GM10847 (cell line): Measurements from ENCODE around the gene MNAT1.

Experiments used
- POLR2A ChIP-seq: IDR thresholded peaks from 2 replicates; pipeline ENCODE4 v1.6.1; 2011; ENCODE audit not compliant: insufficient read length; ENCODE audit errors: extremely low read depth

MNAT1 gene

GRCh38 chr14:60848066-60848465 is 113.5 kb downstream of the MNAT1 start:
- TF ChIP-seq POLR2A: no peak

GRCh38 chr14:60856111-60856510 is 121.5 kb downstream of the MNAT1 start:
- no peak for TF ChIP-seq POLR2A

DNA sequence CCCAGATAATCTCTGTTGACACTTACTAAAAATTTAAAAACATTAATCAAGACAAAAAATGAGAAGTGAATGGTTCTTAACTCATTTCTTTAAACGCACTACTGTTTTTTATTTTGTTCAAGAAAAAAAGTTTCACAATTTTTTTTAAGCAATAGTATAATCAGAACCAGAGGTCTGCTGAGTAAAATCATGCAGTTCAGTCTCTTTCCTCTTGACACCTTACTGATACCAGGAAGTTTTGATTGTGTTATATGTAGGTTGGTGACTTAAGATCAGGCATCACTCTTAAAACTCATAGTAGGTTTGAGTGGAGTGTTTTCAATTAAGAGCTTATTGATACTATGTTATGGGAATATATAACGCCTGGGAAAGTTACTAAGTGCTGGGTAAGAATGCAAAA is 125.0 kb downstream of the MNAT1 start:
- TF ChIP-seq POLR2A: no peak

DNA sequence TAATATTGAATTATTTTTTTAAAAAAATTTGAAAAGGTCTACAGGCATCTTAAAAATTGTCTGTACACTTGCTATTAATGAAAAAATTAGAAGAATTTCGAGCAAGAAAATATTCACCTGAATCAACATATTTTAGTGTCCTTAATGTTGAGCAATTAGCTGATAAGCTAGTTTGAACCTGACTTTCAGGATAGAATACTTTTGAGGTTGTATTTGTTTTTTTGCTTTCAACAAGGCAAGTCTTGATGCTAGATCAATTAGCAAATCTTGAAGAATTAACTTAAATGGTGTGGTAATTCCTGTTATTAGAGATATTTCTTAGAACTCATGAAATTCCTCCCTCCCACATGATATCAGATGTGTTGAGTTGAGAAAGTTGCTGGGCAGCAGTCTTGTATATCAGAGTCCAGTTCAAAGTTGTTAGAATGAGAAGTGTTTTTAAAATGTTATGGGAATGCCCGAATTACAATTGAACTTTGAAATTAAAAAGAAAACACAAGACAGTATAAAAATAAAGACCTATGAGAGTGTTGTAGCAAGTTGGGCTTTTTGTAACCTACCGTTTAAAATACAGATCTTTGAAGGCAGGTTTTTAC is 127.1 kb downstream of the MNAT1 start:
- TF ChIP-seq POLR2A: no peak

- TF ChIP-seq POLR2A: no peak
Measured at GRCh38 chr14:60862283-60862682, 127.7 kb downstream of the MNAT1 start.

DNA sequence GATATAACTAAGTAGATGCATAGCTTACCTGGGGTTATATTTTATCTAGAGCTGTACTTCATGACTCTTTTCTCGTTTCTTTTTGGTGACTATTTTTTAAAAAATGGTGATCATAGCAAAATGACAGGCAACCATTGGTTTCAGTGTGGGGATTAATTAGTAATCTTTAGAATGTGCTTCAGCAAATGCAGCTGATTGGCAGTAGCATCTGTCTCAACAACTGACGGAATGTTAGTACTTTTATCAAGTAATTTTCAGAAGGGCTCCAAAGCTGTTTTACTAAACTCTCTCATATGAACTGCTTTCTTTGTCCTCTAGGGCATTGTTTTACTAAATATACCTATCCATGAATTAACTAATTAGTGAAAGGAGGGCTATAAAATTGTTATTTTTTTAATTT is 128.7 kb downstream of the MNAT1 start:
- no peak for TF ChIP-seq POLR2A

GRCh38 chr14:60865378-60866127 is 131.0 kb downstream of the MNAT1 start:
- no peak for TF ChIP-seq POLR2A

DNA sequence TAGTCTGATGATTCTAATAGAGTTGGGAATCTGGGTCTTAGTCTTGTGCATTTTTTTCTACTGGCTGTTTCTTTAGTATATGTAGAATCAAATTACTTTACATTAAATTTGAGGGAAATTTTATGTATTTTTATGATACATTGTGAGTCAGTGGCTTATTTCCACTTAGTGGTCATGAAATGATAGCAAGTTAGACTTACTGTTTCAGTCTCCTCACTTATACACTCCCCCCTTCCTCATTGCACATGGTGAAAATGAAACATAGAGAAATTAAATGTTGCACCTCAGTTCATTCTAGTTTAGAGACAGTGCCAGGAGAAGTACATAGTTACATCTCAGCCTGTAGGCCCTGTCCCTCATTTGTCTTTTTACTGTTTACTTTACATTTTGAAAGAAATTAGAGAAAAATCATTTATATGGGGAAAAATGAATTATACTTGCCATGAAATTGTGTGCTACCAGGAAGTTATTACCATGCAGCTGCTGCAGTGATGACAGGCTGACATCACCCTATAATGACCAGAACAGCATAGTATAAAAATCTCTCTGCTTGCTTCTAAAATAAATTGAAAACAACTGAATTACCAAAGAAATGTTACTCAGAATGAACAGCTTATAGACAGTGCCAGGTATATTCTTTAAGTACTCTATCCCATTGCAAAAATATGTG is 133.1 kb downstream of the MNAT1 start:
- no peak for TF ChIP-seq POLR2A

GRCh38 chr14:60878121-60878520 is 143.6 kb downstream of the MNAT1 start:
- TF ChIP-seq POLR2A: no peak

GRCh38 chr14:60878536-60878935 is 144.0 kb downstream of the MNAT1 start:
- no peak for TF ChIP-seq POLR2A

DNA sequence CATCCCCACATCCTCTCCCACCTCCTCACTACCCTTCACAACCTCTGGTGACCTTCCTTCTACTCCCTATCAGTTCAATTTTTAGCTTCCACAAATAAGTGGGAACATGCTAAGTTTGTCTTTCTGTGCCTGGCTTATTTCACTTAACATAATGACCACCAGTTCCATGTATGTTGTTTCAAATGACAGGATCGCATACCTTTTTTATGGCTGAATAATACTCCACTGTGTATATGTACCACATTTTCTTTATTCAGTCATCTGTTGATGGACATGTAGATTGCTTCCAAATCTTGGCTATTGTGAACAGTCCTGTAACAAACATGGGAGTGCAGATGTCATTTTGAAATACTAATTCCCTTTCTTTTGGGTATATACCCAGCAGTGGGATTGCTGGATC is 147.7 kb downstream of the MNAT1 start:
- no peak for TF ChIP-seq POLR2A

DNA sequence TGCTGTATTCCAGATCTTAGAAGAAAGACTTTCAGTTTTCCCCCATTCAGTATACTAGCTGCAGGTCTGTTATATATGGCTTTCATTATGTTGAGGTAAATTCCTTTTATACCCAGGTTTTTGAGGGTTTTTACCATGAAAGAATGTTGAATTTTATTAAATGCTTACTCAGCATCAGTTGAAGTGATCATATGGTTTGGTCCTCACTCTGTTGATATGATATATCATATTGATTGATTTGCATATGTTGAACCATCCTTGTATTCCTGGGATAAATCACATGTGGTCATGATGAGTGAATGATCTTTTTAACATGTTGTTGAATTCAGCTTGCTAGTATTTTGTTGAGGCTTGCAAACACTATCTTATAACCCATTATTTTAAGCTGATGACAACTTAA is 149.6 kb downstream of the MNAT1 start:
- TF ChIP-seq POLR2A: no peak

- TF ChIP-seq POLR2A: no peak
Measured at GRCh38 chr14:60893911-60894310, 159.3 kb downstream of the MNAT1 start.

GRCh38 chr14:60904381-60904780 is 169.8 kb downstream of the MNAT1 start:
- TF ChIP-seq POLR2A: no peak

- no peak for TF ChIP-seq POLR2A
Measured at GRCh38 chr14:60905923-60906322, 171.4 kb downstream of the MNAT1 start.

DNA sequence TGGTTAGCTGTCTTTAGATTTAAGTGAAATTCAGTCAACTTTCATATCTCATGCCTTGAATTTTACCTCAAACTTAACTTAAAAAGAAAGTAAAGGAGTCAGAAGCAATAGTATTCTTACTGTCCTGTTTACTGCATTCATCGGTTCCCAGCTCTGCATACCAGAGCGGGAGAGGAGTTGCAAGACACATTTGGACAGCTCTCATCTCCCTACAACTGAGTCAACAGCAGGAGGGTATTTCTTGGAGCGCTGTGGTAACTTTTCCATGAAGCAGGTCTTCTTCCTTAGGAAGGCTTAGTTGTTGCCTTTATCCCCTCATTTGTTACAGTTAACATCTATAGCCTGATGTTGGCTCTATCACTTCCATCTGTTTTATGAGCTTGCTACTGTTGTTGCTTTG is 181.2 kb downstream of the MNAT1 start:
- TF ChIP-seq POLR2A: no peak
